ENCODE data around the gene ANAPC4.

DNA sequence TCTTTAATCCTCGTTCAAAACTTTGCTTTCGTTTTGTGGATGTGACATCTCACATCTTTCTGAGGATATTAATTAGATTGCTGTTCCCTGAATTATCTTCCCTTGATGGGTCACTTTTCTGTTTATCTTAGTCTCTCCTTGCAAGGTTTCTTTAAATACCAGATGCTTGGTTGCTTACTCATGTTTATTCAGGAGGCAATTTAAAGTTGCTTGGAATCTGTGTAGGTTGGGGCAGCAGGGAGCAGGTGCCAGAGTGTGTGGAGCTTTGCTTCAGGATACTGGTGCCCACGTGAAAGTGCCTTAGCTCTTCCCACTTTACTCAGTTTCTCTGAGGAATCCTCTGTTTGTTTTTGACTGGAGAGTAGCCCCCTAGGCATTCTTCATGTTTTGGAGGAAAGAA, 24.0 kb downstream of the ANAPC4 start:
- TF ChIP-seq, protein P1, sequence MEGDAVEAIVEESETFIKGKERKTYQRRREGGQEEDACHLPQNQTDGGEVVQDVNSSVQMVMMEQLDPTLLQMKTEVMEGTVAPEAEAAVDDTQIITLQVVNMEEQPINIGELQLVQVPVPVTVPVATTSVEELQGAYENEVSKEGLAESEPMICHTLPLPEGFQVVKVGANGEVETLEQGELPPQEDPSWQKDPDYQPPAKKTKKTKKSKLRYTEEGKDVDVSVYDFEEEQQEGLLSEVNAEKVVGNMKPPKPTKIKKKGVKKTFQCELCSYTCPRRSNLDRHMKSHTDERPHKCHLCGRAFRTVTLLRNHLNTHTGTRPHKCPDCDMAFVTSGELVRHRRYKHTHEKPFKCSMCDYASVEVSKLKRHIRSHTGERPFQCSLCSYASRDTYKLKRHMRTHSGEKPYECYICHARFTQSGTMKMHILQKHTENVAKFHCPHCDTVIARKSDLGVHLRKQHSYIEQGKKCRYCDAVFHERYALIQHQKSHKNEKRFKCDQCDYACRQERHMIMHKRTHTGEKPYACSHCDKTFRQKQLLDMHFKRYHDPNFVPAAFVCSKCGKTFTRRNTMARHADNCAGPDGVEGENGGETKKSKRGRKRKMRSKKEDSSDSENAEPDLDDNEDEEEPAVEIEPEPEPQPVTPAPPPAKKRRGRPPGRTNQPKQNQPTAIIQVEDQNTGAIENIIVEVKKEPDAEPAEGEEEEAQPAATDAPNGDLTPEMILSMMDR (optimal IDR thresholded peaks at IDR 0.05 in 1 of 3, IDR thresholded peaks at IDR 0.05 in 1 of 3, conservative IDR thresholded peaks at IDR 0.05 in 1 of 3; ENCODE audit: extremely low read depth in 1 of 3, insufficient read depth in 2 of 3, low read length in 3 of 3): no peak
- no peak for TF ChIP-seq EZH2 (IDR thresholded peaks at IDR 0.05; ENCODE audit: low read length)

Data from keratinocyte (primary cell).